Ureter (tissue), 1 donor: ENCODE measurements around the gene PDSS2. TPM values are rescaled to one million over a fixed set of nuclear protein-coding genes. Genes with fewer than 3 reads are reported as not detected.

ENCODE experiments used
- DNase-seq: peaks from one replicate; pipeline ENCODE4 v3.0.0-alpha.2; 2020; ENCODE audit warnings: low spot score
- total RNA-seq: library from RNA; stranded (reverse); gene quantifications from one replicate; pipeline ENCODE4 v1.2.4, GENCODE V29; 2023
- donor health status: DM: yes; HTN: yes; CAD: no.

Gene PDSS2
- total RNA-seq, 1 donor from 2014 or later, result 17.4 TPM

GRCh38 chr6:107271208-107271790 is 188.1 kb downstream of the PDSS2 start:
- DNase-seq, result no peak

GRCh38 chr6:107267634-107268033 is 191.7 kb downstream of the PDSS2 start:
- no peak for DNase-seq

- DNase-seq, result no peak
These were observed 192.4 kb downstream of the PDSS2 start for GRCh38 chr6:107267006-107267405.

GRCh38 chr6:107266563-107266962 is 192.8 kb downstream of the PDSS2 start:
- no peak for DNase-seq

GRCh38 chr6:107264357-107264840 is 195.0 kb downstream of the PDSS2 start:
- no peak for DNase-seq

- no peak for DNase-seq
These were observed 199.4 kb downstream of the PDSS2 start for GRCh38 chr6:107259951-107260350.

GRCh38 chr6:107248147-107248546 is 211.2 kb downstream of the PDSS2 start:
- DNase-seq, result no peak

- DNase-seq, result no peak
These were observed 212.3 kb downstream of the PDSS2 start for GRCh38 chr6:107246972-107247615.

- DNase-seq, result no peak
These were observed 213.0 kb downstream of the PDSS2 start for GRCh38 chr6:107246249-107246971.

- DNase-seq, result no peak
These were observed 214.5 kb downstream of the PDSS2 start for GRCh38 chr6:107244742-107245480.

- no peak for DNase-seq
These were observed 215.2 kb downstream of the PDSS2 start for GRCh38 chr6:107244082-107244741.

GRCh38 chr6:107243471-107243870 is 215.9 kb downstream of the PDSS2 start:
- no peak for DNase-seq

- DNase-seq, result no peak
These were observed 221.2 kb downstream of the PDSS2 start for GRCh38 chr6:107237992-107238660.

- DNase-seq, result no peak
These were observed 223.9 kb downstream of the PDSS2 start for GRCh38 chr6:107235511-107235910.

- DNase-seq, result no peak
These were observed 224.4 kb downstream of the PDSS2 start for GRCh38 chr6:107235007-107235406.

- no peak for DNase-seq
These were observed 228.1 kb downstream of the PDSS2 start for GRCh38 chr6:107231243-107231642.

- DNase-seq, result no peak
These were observed 228.9 kb downstream of the PDSS2 start for GRCh38 chr6:107230448-107230847.

GRCh38 chr6:107230024-107230423 is 229.3 kb downstream of the PDSS2 start:
- no peak for DNase-seq

GRCh38 chr6:107228754-107229153 is 230.6 kb downstream of the PDSS2 start:
- DNase-seq, result no peak

GRCh38 chr6:107221519-107221918 is 237.8 kb downstream of the PDSS2 start:
- DNase-seq, result no peak

- no peak for DNase-seq
These were observed 239.5 kb downstream of the PDSS2 start for GRCh38 chr6:107219851-107220250.
